ENCODE measurements around the gene MS4A10. TPM values are rescaled to one million over a fixed set of nuclear protein-coding genes. Genes with fewer than 3 reads are reported as not detected.

The MS4A10 gene
- polyA plus RNA-seq, 1 donor (not counting 4 experiments of a cell fraction or from before 2014, with no cell fraction given) = not detected

DNA sequence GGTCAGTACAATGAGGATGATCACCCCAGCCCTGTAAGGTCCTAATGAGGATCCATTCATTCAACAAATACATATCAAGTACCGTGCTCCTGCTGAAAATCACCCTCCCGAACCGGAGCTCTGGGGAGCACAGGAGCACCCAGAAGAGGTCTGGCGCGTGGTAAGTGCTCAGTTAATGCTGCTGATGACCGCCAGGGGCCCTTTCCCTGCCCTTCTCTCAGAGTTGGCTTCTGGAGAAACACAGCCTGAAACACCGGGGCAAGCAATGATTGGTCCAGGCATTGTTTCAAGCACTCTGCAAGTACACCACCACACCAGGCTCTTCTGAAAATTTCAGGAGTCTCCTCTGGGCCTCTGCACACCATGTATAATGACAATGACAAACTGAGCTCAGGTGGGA is 53.0 kb downstream of the MS4A10 start:
- Histone ChIP-seq H3K79me2 (ENCODE audit: control insufficient read depth, insufficient read depth, low read length) (peaks cover 12% of the 10 kb centered on the region), H3K27ac (ENCODE audit: control insufficient read depth, insufficient read depth, low read length) (no peak overlapping the region), H3K4me3 (ENCODE audit: control insufficient read depth in 2 of 3, extremely low read depth in 1 of 3, insufficient read depth in 2 of 3, low read depth in 1 of 3, low read length in 3 of 3) (no peak overlapping the region), H3K9ac (ENCODE audit: control insufficient read depth, extremely low read depth, insufficient read depth, low read length) (no peak overlapping the region), H3K36me3 (ENCODE audit: control insufficient read depth in 2 of 2, extremely low read depth in 1 of 2, insufficient read depth in 2 of 2, low read length in 2 of 2) (no peaks in the 10 kb centered on the region), H3K4me2 (ENCODE audit: control insufficient read depth, extremely low read depth, insufficient read depth, low read depth, low read length) (no peak overlapping the region), H4K20me1 (ENCODE audit: control insufficient read depth, extremely low read depth, insufficient read depth, low read length) (no peaks in the 10 kb centered on the region), H3K27me3 (ENCODE audit: control insufficient read depth, extremely low read depth, insufficient read depth, low read length) (no peaks in the 10 kb centered on the region), H3K9me3 (ENCODE audit: control insufficient read depth, low read depth, low read length) (no peaks in the 10 kb centered on the region), H2AFZ (ENCODE audit: control insufficient read depth, low read length) (no peak overlapping the region), H3K9me1 (ENCODE audit: control insufficient read depth, extremely low read depth, insufficient read depth, low read length) (no peaks in the 10 kb centered on the region), H3K4me1 (ENCODE audit: control insufficient read depth, extremely low read depth, insufficient read depth, low read length) (peaks cover 20% of the 10 kb centered on the region)
- DNase-seq (ENCODE audit: low read depth, low spot score) (no peak), FAIRE-seq (no peak)
- dilution Hi-C loops (cut with MboI; ENCODE audit: extremely low pct_ligation_motif_present, low sequenced_read_pairs) = no loop called here
- TF ChIP-seq, protein P1, sequence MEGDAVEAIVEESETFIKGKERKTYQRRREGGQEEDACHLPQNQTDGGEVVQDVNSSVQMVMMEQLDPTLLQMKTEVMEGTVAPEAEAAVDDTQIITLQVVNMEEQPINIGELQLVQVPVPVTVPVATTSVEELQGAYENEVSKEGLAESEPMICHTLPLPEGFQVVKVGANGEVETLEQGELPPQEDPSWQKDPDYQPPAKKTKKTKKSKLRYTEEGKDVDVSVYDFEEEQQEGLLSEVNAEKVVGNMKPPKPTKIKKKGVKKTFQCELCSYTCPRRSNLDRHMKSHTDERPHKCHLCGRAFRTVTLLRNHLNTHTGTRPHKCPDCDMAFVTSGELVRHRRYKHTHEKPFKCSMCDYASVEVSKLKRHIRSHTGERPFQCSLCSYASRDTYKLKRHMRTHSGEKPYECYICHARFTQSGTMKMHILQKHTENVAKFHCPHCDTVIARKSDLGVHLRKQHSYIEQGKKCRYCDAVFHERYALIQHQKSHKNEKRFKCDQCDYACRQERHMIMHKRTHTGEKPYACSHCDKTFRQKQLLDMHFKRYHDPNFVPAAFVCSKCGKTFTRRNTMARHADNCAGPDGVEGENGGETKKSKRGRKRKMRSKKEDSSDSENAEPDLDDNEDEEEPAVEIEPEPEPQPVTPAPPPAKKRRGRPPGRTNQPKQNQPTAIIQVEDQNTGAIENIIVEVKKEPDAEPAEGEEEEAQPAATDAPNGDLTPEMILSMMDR (optimal IDR thresholded peaks at IDR 0.05 in 1 of 3, IDR thresholded peaks at IDR 0.05 in 1 of 3, conservative IDR thresholded peaks at IDR 0.05 in 1 of 3; ENCODE audit: extremely low read depth in 1 of 3, insufficient read depth in 2 of 3, low read length in 3 of 3) = no peak
- TF ChIP-seq EZH2 (IDR thresholded peaks at IDR 0.05; ENCODE audit: low read length) = no peak

DNA sequence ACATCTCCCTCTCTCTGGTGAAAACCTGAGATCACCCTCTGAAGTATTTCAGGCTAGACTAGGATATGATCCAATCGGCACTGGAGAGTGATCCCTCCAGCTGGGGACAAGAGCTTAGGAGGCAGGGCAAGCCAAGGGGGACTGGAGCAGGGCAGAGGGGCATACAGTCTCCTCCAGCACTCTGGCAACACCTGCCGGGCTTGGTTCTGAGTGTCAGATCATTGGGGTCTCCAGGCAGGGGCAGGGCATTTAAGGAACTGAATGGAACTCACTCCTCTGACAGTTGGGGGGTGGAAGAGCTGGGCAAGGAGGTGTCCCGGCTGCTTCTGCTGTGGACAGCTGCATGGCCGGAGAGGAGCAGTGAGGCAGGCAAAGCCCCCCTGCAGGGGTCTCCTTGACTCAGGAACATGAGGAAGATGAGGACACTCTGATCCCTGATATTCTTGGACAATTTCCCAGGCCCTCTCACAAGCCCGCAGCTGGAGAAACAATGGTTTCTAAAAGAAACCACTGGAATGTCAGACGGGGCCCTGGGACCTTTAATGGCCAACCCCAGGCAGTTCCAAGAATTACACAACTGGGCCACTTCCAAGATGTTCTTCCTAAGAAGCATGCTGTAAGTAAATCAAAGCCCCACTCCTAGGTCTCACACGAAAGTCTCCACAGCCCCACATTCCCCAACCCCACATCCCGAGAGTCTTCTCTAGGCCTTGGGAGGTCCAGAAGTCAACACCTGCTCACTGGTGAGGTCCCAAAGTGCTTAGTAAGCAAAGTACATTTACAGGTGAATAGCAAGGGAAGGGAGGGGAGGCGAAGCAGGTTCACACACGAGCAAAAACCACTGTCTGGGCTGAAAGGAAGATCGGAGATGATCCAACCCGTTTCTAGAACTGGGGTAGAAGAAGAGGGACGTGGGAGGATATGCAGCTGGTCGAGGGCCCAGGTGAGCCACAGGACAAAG is 55.6 kb downstream of the MS4A10 start:
- Histone ChIP-seq H2AFZ (ENCODE audit: control insufficient read depth, low read length) (peak overlapping the region; percentile 94), H3K9me1 (ENCODE audit: control insufficient read depth, extremely low read depth, insufficient read depth, low read length) (no peaks in the 10 kb centered on the region), H3K79me2 (ENCODE audit: control insufficient read depth, insufficient read depth, low read length) (peaks cover 38% of the 10 kb centered on the region), H3K4me2 (ENCODE audit: control insufficient read depth, extremely low read depth, insufficient read depth, low read depth, low read length) (peak overlapping the region; percentile 83), H3K27me3 (ENCODE audit: control insufficient read depth, extremely low read depth, insufficient read depth, low read length) (no peaks in the 10 kb centered on the region), H3K4me3 (ENCODE audit: control insufficient read depth in 2 of 3, extremely low read depth in 1 of 3, insufficient read depth in 2 of 3, low read depth in 1 of 3, low read length in 3 of 3) (peak overlapping the region in 1 of 3 experiments; percentile 96), H3K9ac (ENCODE audit: control insufficient read depth, extremely low read depth, insufficient read depth, low read length) (peak overlapping the region; percentile 97), H4K20me1 (ENCODE audit: control insufficient read depth, extremely low read depth, insufficient read depth, low read length) (peaks cover 8% of the 10 kb centered on the region), H3K9me3 (ENCODE audit: control insufficient read depth, low read depth, low read length) (no peaks in the 10 kb centered on the region), H3K36me3 (ENCODE audit: control insufficient read depth in 2 of 2, extremely low read depth in 1 of 2, insufficient read depth in 2 of 2, low read length in 2 of 2) (peaks cover 2 to 7% of the 10 kb centered on the region in 2 experiments), H3K27ac (ENCODE audit: control insufficient read depth, insufficient read depth, low read length) (peak overlapping the region; percentile 95), H3K4me1 (ENCODE audit: control insufficient read depth, extremely low read depth, insufficient read depth, low read length) (peaks cover 31% of the 10 kb centered on the region)
- TF ChIP-seq EZH2 (IDR thresholded peaks at IDR 0.05; ENCODE audit: low read length) = no peak
- TF ChIP-seq, protein P1 (optimal IDR thresholded peaks at IDR 0.05 in 1 of 3, IDR thresholded peaks at IDR 0.05 in 1 of 3, conservative IDR thresholded peaks at IDR 0.05 in 1 of 3; ENCODE audit: extremely low read depth in 1 of 3, insufficient read depth in 2 of 3, low read length in 3 of 3) = no peak
- dilution Hi-C loops (cut with MboI; ENCODE audit: extremely low pct_ligation_motif_present, low sequenced_read_pairs) = no loop called here
- FAIRE-seq (no peak), DNase-seq (ENCODE audit: low read depth, low spot score) (no peak)
